Measurements from ENCODE around the gene THRA. TPM values are rescaled to one million over a fixed set of nuclear protein-coding genes. Genes with fewer than 3 reads are reported as not detected.

The THRA gene
- total RNA-seq, 2 donors from 2014 or later, result 64.8 to 75.0 TPM

DNA sequence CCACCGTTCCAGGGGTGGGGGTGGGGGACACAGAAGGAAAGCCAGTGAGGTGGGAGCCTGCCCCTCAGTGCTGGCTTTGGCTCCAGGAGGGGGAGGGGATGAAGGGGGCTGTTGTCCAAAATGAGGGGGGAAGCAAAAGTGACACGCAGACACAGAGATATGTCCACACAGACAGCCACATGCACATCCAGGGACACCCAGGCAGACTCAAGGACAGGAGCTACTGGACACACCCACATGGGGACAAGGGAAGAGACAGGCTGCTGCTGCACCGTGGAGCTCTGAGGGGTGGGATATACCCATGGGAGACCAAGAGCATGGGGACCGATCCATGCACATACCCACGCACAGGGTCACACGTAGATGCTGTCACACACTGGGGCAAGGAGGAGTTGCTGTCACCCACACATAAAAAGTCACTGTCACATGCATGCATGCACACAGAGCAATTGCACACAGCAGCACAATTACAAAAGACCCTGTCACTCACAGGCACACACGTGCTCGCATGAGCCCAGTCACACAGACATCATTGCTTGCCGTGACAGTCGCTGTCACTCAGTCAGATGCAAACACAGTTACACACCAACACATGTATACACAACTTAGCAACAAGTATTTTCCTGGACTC, 1.3 kb downstream of the THRA start:
- Histone ChIP-seq H3K27me3 (replicated peaks; ENCODE audit: insufficient read depth) (no peaks in the 10 kb centered on the region), H3K4me1 (ENCODE audit: control insufficient read depth in 1 of 2, low read depth in 2 of 2) (peaks cover 36 to 55% of the 10 kb centered on the region in 2 donors), H3K36me3 (no peaks in the 10 kb centered on the region), H3K27ac (peak overlapping the region; percentile 92 to 95), H3K4me3 (peak overlapping the region; percentile 100), H3K9me3 (no peaks in the 10 kb centered on the region)
- ATAC-seq (ENCODE audit: insufficient number of reproducible peaks, low FRiP score, low read depth) (no peak), DNase-seq (ENCODE audit: low spot score) (no peak)
- TF ChIP-seq, protein P1, sequence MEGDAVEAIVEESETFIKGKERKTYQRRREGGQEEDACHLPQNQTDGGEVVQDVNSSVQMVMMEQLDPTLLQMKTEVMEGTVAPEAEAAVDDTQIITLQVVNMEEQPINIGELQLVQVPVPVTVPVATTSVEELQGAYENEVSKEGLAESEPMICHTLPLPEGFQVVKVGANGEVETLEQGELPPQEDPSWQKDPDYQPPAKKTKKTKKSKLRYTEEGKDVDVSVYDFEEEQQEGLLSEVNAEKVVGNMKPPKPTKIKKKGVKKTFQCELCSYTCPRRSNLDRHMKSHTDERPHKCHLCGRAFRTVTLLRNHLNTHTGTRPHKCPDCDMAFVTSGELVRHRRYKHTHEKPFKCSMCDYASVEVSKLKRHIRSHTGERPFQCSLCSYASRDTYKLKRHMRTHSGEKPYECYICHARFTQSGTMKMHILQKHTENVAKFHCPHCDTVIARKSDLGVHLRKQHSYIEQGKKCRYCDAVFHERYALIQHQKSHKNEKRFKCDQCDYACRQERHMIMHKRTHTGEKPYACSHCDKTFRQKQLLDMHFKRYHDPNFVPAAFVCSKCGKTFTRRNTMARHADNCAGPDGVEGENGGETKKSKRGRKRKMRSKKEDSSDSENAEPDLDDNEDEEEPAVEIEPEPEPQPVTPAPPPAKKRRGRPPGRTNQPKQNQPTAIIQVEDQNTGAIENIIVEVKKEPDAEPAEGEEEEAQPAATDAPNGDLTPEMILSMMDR (IDR thresholded peaks at IDR 0.05), result no peak

DNA sequence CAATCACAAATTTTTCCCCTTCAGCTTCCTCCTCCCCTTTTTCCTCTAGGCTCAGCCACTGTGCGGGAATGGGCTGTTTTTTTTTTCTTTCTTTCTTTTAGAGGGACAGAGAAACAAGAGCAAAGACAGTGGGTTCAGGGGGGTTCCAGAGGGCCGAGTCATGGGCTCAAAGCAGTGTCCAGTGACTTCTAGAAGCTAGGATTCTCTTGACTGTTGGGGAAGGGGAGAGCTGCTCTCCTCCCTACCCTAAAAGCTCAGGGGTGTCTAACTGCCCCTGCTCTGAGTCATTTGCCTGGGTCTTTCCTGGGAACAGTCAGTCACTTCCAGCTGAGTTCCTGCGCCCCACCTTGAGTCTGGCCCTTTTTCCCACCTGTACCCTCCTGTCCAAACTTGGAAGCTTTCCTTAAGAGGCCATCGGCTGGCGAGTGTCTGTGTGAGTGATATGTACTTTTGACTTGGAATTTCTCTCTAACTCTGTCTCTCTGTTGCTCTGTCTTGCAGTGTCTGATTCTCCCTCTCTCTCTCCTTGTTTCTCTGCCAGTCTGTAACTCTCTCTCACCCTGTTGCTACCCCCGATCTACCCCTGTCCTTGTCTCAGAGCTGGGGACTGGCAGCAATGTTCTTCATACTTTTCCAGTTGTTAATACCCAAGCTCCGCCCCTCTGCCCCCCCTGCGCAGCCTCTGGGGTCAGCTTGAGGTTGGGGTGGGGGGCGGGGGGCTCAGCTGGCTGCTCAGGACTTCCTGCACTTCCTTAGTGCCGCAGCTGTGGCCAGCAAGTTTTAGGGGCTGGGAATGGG, 2.4 kb downstream of the THRA start:
- DNase-seq (ENCODE audit: low spot score), result no peak
- Histone ChIP-seq H3K36me3 (no peaks in the 10 kb centered on the region), H3K27ac (peak overlapping the region; percentile 63 to 95), H3K4me3 (peak overlapping the region; percentile 100), H3K4me1 (ENCODE audit: control insufficient read depth in 1 of 2, low read depth in 2 of 2) (peaks cover 47 to 66% of the 10 kb centered on the region in 2 donors), H3K27me3 (replicated peaks; ENCODE audit: insufficient read depth) (no peaks in the 10 kb centered on the region), H3K9me3 (no peaks in the 10 kb centered on the region)
- TF ChIP-seq, protein P1 (IDR thresholded peaks at IDR 0.05), result no peak
- no peak for ATAC-seq (ENCODE audit: insufficient number of reproducible peaks, low FRiP score, low read depth)

DNA sequence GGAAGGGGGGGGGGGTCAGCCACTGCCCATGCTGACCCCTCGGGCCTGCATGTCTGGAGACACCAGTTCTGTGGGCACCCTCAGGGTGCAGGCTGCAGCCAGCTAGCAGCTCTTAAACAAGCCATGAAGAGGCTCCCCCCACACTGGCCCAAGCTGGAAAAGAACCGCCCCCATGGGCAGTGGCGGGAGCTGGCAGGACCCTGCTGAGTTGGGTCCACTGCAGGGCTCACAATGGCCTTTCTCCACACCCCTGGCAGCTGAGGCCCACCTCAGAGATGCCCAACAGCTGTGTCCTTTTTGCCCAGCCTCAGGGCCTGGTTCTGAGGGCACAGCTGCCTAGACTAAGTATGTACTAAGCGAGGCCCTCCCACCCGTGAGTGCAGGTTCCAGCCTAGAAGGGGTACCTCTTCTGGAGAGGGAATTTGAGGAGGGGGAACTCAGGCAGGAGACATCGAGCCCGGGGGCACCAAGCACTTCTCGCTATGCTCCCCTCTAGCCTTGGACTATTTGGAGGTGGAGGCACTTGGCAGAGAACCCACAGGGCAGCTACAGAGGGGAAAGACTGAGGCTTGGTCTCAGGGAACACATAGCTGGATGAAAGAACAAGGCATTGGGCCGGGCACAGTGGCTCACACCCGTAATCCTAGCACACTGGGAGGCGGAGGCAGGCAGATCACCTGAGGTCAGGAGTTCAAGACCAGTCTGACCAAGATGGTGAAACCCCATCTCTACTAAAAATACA, 3.2 kb downstream of the THRA start:
- TF ChIP-seq, protein P1 (IDR thresholded peaks at IDR 0.05), result no peak
- Histone ChIP-seq H3K4me3 (peak overlapping the region; percentile 100), H3K9me3 (no peaks in the 10 kb centered on the region), H3K27ac (peak overlapping the region; percentile 63 to 95), H3K27me3 (replicated peaks; ENCODE audit: insufficient read depth) (no peaks in the 10 kb centered on the region), H3K4me1 (ENCODE audit: control insufficient read depth in 1 of 2, low read depth in 2 of 2) (peaks cover 54 to 74% of the 10 kb centered on the region in 2 donors), H3K36me3 (no peaks in the 10 kb centered on the region)
- ATAC-seq (ENCODE audit: insufficient number of reproducible peaks, low FRiP score, low read depth) (no peak), DNase-seq (ENCODE audit: low spot score) (no peak)

DNA sequence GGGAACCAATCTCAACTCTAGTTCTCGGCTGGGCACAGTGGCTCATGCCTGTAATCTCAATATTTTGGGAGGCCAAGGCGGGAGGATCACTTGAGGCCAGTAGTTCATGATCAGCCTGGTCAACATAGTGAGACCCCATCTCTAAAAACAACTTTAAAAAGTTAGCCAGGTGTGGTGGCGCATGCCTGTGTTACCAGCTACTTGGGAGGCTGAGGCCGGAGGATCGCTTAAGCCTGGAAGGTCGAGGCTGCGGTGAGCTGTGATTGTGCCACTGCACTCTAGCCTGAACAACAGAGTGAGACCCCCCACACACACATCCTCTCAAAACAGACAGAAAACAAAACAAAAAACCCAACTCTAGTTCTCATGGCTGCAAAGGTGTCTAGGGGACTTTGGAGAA, 4.9 kb downstream of the THRA start:
- Histone ChIP-seq H3K36me3 (no peaks in the 10 kb centered on the region), H3K27ac (peak overlapping the region; percentile 74 to 95), H3K9me3 (no peaks in the 10 kb centered on the region), H3K27me3 (replicated peaks; ENCODE audit: insufficient read depth) (no peaks in the 10 kb centered on the region), H3K4me3 (no peak overlapping the region), H3K4me1 (ENCODE audit: control insufficient read depth in 1 of 2, low read depth in 2 of 2) (peaks cover 69 to 85% of the 10 kb centered on the region in 2 donors)
- TF ChIP-seq, protein P1 (IDR thresholded peaks at IDR 0.05), result no peak
- DNase-seq (ENCODE audit: low spot score) (no peak), ATAC-seq (ENCODE audit: insufficient number of reproducible peaks, low FRiP score, low read depth) (no peak)

DNA sequence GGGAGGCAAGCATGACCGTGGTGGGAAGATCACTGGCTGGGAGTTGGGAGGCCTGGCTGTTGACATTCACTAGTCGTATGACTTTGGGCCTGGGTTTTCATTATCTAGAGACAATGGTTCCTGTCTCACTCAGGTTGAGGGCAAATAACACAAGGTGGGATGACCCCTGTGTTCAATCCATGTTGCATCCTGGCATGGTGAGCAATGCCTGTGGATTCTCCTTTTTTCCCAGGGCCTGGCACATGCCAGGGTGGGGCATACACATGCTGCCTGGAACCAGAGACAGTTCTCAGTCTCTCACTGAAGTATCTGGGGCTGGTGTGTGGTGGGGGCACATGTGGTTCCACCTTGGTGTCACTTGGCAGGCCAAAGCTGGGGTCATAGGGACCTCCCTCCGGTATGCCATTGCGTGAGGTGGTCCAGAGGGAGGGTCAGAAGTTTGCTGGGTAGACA, 5.4 kb downstream of the THRA start:
- Histone ChIP-seq H3K4me3 (peak overlapping the region; percentile 54), H3K27me3 (replicated peaks; ENCODE audit: insufficient read depth) (no peaks in the 10 kb centered on the region), H3K4me1 (ENCODE audit: control insufficient read depth in 1 of 2, low read depth in 2 of 2) (peaks cover 73 to 89% of the 10 kb centered on the region in 2 donors), H3K36me3 (no peaks in the 10 kb centered on the region), H3K9me3 (no peaks in the 10 kb centered on the region), H3K27ac (peak overlapping the region; percentile 74 to 95)
- ATAC-seq (ENCODE audit: insufficient number of reproducible peaks, low FRiP score, low read depth) (no peak), DNase-seq (ENCODE audit: low spot score) (no peak)
- TF ChIP-seq, protein P1 (IDR thresholded peaks at IDR 0.05), result no peak
